Central memory CD4-positive, alpha-beta T cell (primary cell): ENCODE measurements around the gene RCAN2.

Experiments used
- DNase-seq: peaks from one replicate; pipeline ENCODE4 v3.0.0; 2022

The RCAN2 gene

DNA sequence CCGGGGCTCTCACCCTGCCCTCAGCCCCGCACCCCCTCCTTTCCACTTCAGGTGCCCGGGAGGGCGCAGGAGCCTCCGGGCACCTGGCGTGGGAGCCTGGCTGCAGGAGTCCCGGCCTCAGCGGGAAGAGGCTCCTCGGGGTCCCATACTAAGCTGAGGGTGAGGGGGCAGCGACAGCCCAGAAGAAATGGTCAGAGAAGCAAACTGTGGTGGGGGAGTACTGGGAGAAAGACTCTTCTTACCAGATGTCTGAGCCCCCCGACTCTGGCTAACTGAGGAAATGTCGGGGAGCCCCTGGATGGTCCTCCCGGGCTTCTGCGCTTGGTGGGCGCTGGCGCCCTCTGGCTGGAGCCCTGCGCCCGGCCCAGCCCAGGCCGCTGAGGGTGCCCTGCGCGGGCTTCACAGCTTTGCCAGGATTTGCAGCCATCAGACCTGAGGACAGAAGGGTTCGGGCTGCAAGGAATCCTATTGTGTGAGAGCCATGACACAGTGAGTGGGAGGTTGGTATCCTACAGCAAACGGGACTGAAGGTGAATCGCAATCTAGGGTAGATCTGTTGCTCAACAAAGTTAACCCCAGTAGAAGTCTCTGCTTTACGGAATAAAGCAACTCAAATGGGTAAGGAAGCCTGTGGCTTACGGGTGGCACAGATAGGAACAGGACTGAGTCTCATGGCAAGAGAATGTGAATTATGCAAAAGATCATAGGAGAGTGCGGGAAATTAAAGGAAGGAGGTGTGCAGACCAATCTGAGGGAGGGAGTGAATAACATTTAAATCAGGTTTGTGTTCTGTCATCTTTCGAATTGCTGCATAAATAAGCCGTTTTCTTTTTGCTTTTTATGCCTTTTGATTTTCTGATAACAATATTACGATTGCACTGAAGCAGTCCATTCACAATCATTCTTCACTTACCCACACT is 639 bp upstream of the RCAN2 start:
- DNase-seq, result no peak

DNA sequence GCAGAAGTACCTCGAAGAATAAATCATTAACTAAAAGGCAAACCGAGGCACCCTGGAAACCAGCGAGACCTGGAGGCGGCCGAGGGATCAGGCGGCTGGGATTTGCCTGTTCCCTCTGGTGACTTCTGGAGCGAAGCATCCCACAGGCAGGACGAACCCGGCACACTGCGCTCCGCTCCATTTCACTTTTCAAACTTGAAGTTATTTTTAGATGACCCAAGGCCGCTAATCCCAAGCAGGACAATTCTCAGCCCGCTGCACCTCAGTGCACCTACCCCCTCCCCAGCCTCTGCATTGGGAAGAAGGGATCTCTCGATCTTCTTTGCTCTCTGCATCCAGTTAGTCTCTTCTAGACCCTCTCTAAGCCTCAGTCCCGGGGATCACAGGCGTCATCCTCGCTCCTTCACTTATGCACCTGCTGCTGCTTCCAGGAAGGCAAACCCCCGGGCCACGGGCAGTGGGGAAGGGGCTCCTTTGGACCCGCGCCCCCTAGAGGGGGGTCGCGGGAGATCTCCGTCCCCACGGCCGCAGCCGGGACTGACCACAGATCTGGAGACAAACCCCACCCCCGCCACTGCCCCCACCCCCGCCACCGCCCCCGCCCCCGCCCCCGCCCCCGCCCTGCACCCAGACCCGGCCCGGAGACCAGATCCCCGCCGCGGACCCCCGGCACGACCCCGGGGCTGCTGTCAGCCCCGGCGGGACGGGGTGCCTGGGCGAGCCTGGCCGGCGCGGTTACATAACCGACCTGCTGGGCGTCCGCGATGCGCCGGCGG is 636 bp downstream of the RCAN2 start:
- no peak for DNase-seq

DNA sequence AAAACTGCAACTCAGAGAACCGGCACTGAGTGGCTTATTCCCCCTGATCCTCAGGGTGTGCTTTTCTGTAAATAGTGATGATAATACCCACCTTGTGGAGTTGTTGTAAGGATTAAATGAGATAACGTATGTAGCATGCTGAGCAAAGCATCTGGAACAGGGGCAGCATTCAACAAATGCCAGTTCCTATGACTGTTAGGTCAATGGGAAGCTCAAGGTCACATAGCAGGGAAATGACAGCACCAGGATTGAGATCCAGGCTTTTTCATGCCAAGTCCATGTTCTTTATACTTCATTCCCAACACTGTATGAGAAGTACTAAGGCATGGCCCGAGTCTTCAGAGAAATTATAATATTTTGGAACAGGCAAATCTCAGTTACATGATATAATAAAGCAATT is 5.1 kb downstream of the RCAN2 start:
- no peak for DNase-seq

DNA sequence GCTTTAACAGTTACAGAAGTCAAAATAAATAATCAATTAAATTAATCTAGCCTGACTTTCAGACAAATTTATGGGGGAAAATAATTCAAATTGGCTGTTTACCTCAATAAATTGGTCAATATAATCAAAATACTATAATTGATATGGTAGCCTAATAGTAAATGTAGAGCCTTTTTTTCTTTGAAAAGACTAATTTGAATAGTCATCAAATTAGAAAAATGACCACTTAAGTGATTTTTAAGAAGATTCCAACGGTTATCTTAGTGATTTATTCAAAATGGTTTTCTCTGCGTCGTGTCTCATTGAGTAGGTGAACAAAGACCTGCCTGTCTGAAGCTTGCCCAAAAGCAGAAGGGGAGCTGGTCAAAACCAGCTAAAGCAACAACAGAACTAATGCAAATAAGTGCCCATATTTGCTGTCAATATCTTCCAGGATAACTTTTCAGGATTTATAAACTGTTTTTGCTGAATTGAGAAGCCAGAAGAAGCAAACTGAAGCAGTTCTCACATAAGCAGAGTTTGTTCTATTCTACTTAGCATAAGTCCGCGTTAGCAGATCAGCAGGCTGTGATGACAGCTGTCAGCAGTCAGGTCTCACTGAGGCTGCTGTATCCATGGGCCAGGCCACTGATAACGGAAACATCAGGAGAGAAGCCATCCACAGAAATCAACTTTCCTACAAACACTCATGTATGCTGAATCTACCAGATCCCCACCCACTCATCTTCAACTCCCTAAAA is 7.0 kb downstream of the RCAN2 start:
- no peak for DNase-seq

DNA sequence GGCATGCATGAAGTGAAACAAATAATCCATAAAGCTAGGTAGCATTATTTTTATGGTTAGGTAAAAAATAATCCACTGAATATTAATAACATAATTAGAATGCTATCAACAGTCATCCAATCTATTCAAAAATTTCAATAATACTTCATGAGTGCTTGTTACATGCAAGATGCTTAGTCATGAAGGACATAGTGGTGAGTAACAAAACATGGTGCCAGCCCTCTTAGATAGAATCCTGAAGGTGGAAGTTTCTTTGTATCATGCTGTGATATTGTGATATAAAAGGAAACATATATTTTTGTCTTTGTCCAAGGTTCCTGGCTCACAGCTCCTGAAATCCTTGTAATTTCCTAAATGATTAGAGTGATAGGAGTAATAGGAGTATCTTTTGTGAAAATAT is 14.9 kb downstream of the RCAN2 start:
- DNase-seq, result no peak

DNA sequence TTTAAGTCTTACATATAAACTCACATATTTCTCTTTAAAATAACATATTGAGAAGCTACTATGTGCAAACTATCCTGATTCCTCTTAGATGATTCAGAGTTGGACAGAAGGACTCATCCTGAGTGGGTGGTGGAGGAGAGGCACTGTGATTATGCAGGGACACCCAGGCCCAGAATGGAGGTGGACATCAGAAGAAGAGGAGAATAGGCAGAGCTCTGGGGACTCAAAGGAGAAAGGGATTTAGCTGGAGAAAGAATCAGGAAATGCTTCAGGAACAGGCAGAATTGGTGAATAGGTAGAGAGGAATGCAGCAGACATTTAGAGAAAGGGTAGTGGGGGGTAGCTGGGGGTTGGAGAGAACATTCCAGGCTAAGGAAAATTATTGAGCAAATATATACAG is 17.4 kb downstream of the RCAN2 start:
- DNase-seq, result no peak

DNA sequence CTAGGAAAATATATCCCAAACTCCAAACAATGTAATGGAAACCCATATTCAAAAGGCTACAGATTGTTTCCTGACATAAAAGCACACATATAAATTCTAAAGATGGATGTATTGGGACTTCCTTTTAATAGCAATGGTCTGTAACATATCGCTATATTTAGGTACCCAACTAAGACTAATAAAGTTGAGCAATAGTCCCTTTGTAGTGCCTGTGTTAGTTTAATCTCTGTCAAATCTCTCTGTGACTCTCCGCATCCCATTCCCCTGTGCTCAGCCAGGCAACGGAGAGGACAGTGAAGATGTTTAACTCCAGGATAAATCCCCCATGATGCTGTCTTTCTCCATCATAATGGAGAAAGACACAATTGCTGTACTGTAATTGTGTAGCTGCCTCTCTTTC is 19.0 kb downstream of the RCAN2 start:
- DNase-seq, result no peak

DNA sequence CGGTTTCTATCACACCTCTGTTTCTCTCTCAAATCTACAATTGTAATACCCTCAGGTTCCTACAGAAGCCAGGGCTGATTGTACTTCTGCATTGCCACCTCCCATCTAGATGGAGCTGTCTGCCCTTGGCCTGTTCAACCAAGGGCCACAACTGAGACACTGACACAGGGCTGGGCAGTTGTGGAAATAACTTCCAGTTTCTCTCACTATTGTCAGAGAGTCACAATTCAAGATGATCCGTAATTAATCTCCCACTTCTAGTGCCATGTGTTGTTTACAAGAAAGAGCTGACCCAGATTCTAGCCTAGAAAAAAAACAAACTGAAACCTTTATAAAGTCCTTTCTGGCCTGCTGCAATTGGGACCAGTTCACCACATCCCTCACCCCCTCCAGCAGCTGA is 22.2 kb downstream of the RCAN2 start:
- no peak for DNase-seq

DNA sequence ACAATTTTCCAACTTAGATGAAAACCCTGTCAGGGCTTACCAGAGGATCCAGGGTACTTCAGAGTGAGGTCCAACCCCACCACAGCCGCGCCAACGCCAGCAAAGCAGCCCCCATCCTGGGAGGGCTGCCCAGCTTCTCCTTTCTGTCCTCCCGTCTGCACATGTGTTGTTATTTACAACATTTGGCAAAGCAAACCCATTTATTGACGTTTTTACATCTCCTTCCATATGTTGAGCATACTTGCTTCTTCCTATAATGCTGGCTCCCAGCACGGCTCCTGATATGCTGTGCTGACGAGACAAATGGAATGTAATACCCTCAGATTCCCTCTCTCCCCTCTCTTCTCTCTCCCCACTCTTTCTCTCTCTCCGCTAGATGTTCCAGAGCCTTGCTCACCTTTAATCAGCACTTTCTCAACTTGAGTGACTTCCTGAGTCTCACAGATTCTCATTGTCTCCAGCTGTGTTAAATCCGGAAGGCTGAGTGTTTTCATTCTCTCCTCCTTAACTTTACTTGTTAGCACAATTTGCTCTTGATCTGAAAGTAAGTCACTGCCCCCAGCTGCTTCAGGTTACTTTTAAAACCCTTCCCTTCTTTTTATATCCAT is 22.7 kb downstream of the RCAN2 start:
- DNase-seq, result no peak

DNA sequence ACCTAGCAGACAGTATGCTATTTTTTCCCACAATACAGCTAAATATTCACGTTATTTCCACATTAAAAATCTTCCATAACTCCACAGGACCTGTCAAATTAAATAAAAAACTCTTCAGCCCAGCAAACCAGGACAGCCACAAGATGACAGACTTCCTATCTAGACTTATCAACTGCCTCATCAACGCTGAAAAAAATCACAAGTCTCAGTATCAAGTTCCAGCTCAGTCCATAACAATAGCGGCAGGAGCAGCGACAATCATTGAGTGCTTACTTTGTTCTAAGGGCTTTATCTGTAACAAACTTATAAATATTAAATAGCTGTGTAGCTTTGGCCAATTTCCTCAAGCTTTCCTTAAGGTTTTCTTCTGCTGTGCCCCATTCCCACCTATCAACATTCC is 24.7 kb downstream of the RCAN2 start:
- DNase-seq, result no peak

DNA sequence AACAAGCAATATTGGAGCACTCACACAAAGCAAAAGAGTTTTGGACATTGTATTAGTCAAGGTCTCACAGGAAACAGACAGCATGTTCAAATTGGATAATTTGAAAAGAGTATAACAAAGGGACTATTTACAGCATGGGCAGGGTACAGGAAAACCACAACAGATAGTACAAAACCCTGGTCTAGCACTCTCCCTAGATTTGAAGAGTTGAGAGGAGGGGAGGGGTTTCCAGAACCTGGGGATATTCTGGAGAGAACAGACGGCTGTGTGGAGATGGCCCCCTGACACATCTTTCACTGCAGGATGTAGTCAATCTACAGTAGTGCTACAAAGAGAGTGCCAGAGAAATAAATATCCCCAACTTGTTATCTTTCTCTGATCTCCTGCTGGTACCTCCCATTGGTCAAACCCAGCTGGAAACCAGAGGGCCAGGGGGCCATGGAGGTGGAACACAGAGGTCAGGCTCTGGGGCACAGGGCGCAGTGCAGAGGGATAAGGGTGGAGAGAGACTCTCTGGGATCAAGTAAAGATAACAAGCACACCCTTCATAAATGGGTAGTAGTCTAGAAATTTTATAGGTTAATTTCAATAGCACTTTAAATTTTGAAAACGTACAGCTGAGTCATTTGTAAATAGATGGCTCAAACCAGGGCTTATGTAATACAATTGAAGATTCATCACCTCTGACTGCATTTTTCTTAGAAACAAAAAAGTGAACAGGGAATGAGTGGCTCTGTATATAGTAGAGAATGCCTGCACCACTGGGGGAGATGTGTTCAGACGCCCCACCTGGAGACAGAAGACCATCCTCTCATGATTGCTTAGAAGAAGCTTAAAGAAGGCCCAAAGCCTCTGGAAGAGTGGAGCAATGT is 25.7 kb downstream of the RCAN2 start:
- no peak for DNase-seq

DNA sequence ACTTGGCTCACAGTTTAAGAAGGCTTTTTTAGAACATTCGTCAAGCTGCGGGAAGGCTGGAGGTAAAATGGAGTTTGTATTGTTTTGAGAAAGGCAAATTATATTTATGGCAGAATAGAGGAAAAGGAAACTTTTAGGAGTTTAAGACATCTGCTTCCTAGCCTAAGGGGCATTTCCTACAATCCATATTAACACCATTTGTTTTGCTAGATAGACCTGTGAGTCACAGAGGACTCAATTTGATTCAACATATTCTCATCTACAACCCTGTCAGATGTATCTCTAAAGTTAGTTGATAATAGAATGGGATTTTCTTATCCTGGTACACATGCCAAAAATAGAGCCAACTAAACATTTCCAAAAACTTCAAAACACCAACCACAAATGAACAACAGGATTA is 35.0 kb downstream of the RCAN2 start:
- no peak for DNase-seq

DNA sequence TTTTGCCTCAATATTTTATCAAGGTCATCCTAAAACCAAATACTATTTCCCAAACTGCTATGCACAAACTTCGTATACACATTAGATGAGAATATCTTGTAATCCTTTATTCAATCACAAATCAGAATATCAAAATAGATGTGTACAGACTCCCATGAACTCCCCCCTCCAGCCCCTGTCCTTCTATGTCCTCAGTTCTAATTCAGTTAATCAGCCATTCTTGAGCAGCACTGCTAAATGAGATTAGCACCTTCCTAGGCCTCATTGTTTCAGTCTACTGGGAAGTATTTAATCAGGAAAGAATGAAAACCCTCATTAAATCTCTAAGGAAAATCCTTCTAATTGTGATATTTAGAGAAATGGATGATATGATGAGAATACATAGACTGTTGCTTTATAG is 36.6 kb downstream of the RCAN2 start:
- DNase-seq, result no peak

DNA sequence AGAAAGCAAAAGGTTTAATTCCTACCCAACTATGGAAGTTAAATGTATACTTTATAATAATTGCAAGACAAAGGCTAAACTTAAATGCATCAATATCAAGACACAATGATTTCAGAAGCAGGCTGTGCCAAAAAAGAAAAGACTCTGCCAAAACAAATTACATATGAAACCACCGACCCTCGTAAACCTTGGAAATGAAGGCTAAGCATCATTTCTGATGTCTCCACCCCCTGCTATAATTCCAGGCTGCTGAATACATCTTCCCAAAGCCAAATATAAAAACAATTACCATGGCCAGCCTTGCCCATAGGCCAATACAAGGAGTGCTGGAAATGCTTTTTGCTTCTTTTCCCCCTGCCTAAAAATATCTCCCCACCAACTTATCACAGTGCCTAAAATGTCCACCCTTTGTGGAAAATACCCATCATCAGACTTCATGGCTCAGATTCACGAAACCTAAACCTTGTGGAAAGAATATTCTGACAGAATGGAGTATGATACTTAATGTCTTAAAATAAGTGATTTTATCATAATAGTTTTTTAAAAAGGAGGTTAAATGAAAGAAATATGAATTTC is 37.4 kb downstream of the RCAN2 start:
- no peak for DNase-seq

DNA sequence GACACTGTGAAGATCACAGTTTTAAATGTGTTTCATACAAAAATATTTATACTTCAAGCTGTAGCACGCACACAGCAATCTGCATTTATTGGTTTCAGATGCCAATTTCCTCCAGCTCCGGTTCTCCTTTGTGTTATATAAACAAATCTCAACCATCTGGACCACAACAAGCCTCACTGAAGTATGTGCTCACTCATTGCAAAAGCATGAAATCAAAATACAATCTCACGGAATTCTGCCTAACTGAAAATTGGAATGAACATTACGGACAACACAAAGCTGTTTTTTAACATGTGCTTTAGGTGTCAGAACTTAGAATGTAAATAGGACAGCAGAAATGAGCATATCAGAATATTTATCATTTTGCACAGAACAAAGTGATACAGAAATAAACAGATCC is 38.0 kb downstream of the RCAN2 start:
- DNase-seq, result no peak

DNA sequence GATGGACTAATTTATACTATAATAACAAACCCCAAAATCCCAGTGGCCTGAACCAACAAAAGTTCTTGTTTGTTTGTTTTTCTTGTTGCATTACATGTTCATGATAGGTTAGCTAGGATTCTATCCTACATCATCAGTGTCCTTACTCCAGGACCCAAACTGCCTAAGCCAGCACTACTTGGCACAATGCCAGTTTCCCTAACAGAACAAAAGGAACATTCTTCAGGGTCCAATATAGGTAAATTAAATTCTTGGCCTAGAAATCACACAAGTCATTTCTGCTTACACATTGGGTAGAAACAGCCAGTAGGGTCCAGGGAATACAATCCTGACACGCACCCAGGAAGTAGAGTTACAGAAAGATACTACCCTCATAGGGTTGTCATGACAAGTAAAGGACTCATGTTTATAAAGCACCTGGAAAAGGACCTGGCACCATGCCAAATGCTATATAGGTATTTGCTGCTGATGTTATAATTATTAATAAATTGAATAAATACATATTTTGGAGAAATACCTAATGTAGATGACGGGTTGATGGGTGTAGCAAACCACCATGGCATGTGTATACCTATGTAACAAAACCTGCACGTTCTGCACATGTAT is 38.8 kb downstream of the RCAN2 start:
- no peak for DNase-seq

DNA sequence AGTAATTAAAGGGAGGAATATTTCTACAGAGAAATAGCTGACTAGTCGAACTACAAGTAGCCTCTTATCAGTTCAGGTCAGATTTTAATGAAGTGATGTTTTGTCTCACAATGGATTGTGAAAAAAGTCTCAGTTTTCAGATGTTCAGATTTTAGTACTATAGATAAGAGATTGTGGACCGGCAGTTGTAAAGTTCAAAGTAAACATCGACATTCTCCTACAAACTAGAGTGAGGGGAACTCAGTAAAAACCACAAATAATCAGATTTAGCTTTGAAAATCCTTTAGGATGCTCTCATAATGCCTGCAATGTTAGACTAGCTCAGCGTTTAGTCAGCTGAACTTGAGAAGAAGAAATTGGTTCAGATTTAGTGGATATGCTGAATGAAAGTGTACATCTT is 39.9 kb downstream of the RCAN2 start:
- no peak for DNase-seq

DNA sequence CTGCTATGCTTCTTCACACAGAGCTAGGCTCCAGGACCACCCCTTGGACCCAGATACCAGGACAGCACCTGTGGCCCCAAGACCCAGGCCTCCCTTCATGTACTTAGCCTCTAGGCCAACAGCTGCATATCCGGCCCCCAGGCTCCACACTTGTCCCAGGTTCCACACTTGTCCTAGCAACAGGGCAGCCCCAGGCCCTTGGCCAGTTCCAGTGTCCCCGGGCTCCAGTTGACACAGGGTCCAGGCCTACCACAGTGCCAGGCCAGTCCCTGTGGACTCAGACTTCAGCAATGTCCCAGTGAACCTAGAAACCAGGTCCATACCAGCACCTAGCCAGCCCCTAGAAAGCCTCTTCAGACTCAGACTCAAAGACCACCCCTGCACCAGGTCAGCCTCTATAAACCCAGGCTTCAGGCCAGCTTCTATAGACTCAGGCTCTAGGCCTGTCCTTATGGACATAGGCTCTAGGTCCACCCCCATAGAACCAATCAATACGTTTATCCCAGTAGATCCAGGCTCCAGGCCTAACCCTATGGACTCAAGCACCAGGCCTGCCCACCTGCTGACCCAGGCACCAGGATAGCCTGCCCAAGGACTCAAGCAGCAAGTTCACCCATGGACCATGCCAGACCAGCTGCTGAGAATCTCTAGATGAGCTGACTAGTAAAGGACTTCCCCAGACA is 46.3 kb downstream of the RCAN2 start:
- DNase-seq, result no peak

DNA sequence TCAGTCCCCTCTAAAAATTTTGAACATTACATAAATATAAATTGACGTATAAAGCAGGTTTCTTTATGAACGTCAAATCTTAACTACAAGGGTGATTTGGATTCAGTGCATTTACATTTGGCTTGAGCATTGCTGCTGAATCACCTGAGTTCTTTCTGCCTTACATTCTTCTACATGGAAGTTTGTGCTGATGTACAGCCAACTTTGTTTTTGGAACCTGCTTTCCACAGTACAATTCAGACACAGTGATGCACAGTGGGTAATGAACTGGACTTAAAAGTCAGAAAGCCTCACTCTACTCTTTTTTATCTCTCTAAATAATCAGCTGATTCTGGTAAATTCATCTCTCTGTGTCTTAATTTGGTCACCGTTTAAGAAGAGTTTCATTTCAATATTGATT is 47.6 kb downstream of the RCAN2 start:
- DNase-seq, result no peak

DNA sequence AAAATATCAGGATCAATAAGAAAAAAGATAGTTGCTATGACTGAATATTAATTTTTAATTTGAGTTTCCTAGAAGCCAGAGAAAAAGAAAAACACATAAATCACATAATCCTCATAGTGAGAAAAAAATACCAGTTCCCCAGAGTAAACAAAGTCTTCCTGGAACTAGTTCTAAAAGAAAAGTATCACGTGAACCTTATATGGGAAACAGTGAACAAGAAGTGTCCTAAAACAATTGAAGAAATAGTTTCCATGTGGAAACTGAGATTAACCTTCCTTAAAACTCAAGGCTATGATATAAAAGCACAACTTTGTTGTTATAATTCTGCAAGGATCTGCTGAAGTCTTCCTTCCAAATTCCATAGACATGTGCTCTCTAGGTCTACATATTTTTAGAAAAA is 50.6 kb downstream of the RCAN2 start:
- no peak for DNase-seq

DNA sequence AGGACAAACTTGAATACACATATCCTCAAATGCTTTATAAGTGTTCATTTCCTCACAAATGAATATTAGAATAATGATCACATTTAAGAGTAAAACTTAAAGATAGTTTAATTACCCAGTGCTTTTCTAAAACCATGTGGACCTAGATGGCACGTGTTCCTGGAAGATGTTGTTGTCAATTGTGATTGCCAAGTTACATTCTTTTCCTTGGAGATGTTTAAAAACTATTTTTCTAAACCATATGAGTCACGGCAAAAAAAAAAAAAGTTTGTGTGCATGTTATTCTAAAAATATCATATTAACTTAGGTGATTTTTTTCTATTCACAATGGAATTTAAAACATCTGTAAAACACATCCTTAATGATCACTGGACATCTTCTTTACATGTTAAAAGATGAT is 51.1 kb downstream of the RCAN2 start:
- no peak for DNase-seq
